GM12892 (cell line): ENCODE results near the gene RNF212.

ENCODE experiments used
- POLR2A ChIP-seq: IDR thresholded peaks from 2 replicates; pipeline ENCODE4 v1.6.1; 2011; ENCODE audit warnings: low read depth, low read length, control low read depth
- POLR2AphosphoS5 ChIP-seq: IDR thresholded peaks from 2 replicates; pipeline ENCODE4 v1.6.1; 2011; ENCODE audit warnings: low read depth, low read length, control low read depth
- TAF1 ChIP-seq: IDR thresholded peaks from 2 replicates; pipeline ENCODE4 v1.6.1; 2011; ENCODE audit warnings: low read depth, mild to moderate bottlenecking, control low read depth, low read length, borderline replicate concordance

- TF ChIP-seq POLR2A = no peak
- no peak for TF ChIP-seq TAF1
- TF ChIP-seq POLR2AphosphoS5 = no peak
Measured at GRCh38 chr4:1041936-1042330, 71.4 kb downstream of the RNF212 start.
